ENCODE measurements around the gene RAB33A.

RAB33A gene

GRCh38 chrX:130176942-130177341 is 5.2 kb downstream of the RAB33A start:
- no peak overlapping the region for H3K4me3 ChIP-seq (ENCODE audit: low read length)
- no peak for TF ChIP-seq CTCF (conservative IDR thresholded peaks at IDR 0.05; ENCODE audit: low read depth, low read length)
- no peak for DNase-seq (ENCODE audit: low read depth)

- DNase-seq (ENCODE audit: low read depth), result no peak
- TF ChIP-seq CTCF (conservative IDR thresholded peaks at IDR 0.05; ENCODE audit: low read depth, low read length), result no peak
Measured at GRCh38 chrX:130179170-130179569, 7.4 kb downstream of the RAB33A start.

GRCh38 chrX:130179579-130180215 is 7.9 kb downstream of the RAB33A start:
- no peak for DNase-seq (ENCODE audit: low read depth)
- no peak overlapping the region for H3K4me3 ChIP-seq (ENCODE audit: low read length)
- TF ChIP-seq CTCF (conservative IDR thresholded peaks at IDR 0.05; ENCODE audit: low read depth, low read length), result no peak

More at GRCh38 chrX:130179170-130179569, 7.4 kb downstream of the RAB33A start:
- no peak overlapping the region for H3K4me3 ChIP-seq (ENCODE audit: low read length)

- no peak for DNase-seq (ENCODE audit: low read depth)
- H3K4me3 ChIP-seq (ENCODE audit: low read length), result no peak overlapping the region
- no peak for TF ChIP-seq CTCF (conservative IDR thresholded peaks at IDR 0.05; ENCODE audit: low read depth, low read length)
Measured at GRCh38 chrX:130184168-130184567, 12.4 kb downstream of the RAB33A start.

- no peak overlapping the region for H3K4me3 ChIP-seq (ENCODE audit: low read length)
- no peak for DNase-seq (ENCODE audit: low read depth)
- TF ChIP-seq CTCF (conservative IDR thresholded peaks at IDR 0.05; ENCODE audit: low read depth, low read length), result no peak
Measured at GRCh38 chrX:130184857-130185256, 13.1 kb downstream of the RAB33A start.

GRCh38 chrX:130186651-130187050 is 14.9 kb downstream of the RAB33A start:
- H3K4me3 ChIP-seq (ENCODE audit: low read length), result no peak overlapping the region
- no peak for TF ChIP-seq CTCF (conservative IDR thresholded peaks at IDR 0.05; ENCODE audit: low read depth, low read length)
- DNase-seq (ENCODE audit: low read depth), result no peak

GRCh38 chrX:130190801-130191200 is 19.0 kb downstream of the RAB33A start:
- TF ChIP-seq CTCF (conservative IDR thresholded peaks at IDR 0.05; ENCODE audit: low read depth, low read length), result no peak
- no peak for DNase-seq (ENCODE audit: low read depth)
- H3K4me3 ChIP-seq (ENCODE audit: low read length), result no peak overlapping the region

Measured in retinal pigment epithelial cell (primary cell).